ENCODE results near the gene ARRB1.

DNA sequence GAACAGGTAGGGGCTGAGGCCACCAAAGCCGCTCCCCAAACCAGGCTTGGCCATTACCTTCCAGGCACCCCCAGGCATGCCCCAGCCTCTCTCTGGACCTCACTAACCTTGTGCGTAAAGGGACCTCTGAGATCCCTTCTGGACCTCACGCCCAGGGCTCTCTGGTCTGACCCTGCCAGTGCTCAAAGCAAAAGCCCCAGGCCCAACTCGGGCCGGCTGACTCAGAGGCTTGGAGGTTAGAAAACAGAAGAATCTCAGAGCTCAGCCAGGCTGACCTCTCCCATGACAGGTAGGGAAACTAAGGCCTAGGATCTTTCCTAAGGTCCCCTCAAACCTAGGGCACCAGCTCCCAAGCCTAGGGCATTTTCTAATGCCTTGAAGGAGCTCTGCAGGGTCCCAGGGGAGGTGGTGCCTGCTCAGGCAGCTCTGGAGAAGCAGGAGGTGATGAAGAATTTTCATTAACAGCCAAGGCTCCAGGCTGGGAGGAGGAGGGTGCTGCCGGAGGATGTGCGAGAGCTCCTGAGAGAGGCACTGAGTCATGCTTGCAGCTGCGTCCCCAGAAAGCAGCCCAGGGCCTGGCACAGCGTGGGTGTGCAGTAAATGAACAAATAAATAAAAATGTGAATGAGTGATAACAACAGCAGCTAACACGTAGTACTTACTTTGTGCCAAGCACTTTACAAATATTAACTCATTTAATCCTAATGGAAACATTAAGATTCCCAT lies 25.6 kb downstream of the ARRB1 start:
- no peak for TF ChIP-seq POLR2A (IDR thresholded peaks at IDR 0.05)
- TF ChIP-seq, protein P1, sequence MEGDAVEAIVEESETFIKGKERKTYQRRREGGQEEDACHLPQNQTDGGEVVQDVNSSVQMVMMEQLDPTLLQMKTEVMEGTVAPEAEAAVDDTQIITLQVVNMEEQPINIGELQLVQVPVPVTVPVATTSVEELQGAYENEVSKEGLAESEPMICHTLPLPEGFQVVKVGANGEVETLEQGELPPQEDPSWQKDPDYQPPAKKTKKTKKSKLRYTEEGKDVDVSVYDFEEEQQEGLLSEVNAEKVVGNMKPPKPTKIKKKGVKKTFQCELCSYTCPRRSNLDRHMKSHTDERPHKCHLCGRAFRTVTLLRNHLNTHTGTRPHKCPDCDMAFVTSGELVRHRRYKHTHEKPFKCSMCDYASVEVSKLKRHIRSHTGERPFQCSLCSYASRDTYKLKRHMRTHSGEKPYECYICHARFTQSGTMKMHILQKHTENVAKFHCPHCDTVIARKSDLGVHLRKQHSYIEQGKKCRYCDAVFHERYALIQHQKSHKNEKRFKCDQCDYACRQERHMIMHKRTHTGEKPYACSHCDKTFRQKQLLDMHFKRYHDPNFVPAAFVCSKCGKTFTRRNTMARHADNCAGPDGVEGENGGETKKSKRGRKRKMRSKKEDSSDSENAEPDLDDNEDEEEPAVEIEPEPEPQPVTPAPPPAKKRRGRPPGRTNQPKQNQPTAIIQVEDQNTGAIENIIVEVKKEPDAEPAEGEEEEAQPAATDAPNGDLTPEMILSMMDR (IDR thresholded peaks at IDR 0.05), result no peak
